ENCODE data around the gene MBD3.
"Not testable (repeated sequence)": the region's sequence is repeated elsewhere in the genome, so short reads cannot be mapped to it uniquely, and the experiment has no call there.

Gene MBD3

DNA sequence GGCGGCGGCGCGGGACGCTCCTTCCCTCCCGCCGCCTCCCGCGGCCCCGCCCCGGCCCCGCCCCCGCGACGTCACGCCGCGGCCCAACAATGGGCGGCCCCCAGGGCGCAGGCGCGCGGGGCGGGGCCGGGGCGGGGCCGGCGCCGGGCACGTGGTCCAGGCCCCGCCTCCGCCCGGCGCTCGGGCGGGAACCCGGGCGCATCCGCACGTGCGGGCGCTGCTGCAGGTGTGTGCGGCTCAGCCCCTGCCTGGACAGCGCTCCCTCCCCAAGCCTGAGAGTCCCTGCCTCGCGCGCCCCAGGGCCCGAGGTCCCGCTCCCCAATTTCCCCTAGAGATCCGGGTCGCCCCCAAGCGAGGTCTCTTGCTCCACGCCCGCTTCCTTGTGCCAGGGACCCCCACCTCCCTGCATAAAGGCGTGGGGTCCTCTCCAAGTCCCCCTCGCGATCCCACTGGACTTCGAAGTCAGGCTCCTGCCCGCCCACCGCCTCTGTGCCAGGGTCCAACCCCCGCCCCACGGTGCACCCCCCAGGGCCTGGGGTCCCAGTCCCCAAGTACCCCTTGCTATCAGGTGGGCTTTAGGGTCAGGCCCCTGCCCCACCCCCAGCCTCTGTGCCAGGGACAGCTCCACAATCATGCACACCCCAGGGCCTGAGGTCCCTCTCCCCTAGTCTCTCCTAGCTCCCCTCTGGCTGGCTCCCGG is 24.2 kb downstream of the MBD3 start, which contains the start of gene MEX3D:
Gene MEX3D (minus strand): TSS at position 6 of the 700 bp plus-strand sequence. CDS start 267 bp downstream, outside the sequence.
- DNase-seq: peak; percentile 8 to 32

DNA sequence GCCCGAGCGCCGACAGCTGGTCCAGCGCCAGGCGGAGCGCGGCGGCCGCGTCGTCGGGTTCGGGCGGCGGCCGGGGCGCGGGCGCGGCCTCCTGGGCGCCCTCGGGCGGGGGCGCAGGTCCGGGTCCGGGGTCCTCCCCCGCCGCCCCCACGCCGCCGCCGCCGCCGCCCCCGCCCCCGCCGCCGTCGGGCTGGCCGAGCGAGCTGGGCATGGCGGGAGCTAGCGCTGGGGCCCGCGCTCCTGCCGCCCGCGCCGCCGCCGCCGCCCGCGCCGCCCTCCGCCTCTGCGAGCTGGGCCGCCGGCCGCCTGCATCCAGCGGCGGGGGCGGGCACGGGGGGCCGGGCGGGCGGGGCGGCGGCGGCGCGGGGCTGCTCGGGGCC is 24.8 kb downstream of the MBD3 start:
- DNase-seq: no peak

DNA sequence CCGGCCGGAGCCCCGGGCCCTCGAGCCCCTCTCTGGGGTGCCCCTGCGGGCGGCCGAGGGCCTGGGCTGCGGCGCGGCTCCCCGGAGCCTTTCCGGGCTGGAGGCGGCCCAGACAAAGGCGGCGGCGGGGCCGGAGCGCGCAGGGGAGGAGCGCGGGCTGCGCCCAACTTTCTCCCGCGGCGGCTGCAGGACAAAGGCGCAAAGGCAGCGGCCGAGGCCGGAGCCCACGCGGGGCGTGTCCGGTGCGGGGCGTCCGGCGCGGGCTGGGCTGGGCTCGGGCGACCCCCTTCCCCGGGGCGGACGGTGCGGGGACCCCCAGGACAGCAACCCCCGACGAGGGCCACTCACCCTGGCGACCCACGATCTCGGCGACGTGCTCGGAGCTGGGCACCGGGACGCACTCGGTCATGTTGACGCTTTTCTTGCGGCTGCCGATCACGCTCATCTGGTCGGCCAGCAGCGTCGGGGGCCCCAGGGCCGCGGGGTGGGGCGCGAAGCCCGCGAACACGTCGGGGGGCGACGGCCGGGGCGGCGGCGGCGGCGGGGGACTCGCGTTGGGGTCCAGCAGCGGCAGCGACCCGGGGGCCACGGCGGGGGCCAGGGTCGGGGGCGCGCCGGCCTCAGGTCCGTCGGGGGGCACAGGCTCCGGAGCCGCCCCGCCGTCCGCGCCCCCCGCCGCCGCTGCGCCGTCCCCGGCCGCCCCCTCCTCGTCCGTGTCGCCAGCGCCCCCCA is 25.4 kb downstream of the MBD3 start:
- DNase-seq: no peak

DNA sequence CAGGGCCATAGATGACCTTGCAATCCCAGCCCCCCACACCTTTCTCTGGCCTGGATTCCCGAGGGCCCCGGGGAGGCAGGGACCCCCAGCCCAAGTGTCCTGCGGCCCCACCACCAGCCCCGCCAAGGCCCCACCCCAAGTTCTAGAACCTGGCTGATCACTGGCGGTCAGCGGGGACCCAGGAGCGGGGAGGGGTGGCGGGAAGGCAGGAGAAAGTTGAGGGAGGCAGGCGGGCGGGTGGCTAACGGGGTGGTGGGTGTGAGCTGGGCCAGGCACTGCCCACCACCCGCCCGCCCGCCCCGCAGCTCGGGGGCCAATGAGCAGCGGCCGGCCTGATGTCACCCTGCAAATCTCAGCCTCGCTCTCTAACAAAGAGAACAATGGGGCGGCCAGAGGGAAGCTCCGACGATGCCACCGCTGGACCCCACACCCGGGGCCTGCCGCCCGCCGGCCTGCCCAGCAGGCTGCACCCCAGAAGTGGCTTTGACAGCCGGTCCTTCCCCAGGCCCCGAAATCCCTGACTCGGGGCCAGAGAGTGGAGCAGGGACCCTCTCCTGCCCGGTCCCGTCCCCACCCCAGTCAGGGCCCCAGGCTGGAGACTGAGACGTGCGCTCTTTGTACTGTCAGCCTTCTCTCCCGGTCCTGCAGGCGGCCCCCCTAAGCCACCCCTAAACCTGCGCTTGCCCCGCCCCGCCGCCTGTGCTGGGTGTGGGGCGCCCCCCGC is 26.1 kb downstream of the MBD3 start:
- DNase-seq: no peak

DNA sequence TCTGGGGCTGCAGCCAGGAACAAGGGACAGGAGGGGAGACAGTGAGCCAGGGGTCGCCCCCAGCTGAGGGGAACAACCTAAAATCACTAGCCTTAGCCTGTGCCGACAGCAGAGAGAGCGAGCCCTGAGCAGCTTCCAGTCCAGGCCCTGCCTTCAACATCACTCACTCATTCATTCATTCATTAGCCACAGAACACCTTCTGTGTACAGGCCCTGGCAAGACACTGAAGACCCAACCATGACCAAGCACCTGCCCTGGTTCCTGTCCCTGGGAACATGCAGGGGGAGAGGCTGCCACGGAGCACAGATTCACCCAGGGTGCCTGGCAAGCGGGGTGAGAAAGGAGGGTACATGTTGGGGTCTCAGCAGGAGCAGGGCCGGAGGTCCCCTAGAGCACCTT is 29.4 kb downstream of the MBD3 start:
- no peak for DNase-seq

DNA sequence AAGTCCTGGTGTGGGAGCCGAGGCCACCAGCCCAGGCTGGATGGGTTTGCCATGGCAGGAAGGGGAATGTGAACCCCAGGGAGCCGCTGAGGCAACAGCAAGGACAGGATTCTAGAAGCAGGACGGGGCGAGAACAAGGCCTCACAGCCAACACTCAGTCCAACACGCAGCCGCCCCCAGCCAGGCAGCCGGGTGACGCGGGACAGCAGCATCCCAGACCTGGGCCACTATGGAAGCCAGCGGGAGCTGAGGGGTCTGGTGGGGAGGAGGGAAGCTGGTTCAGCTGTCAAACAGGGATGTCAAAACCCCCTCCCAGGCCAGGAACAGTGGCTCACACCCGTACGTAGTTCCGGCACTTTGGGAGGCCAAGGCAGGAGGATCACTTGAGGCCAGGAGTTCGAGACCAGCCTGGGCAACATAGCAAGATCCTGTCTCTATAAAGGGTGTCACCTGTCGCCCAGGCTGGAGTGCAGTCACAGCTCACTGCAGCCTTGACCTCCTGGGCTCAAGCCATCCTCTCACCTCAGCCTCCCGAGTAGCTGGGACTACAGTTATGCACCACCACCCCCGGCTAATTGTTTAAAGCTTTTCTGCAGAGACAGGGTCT is 31.3 kb downstream of the MBD3 start:
- no peak for DNase-seq

DNA sequence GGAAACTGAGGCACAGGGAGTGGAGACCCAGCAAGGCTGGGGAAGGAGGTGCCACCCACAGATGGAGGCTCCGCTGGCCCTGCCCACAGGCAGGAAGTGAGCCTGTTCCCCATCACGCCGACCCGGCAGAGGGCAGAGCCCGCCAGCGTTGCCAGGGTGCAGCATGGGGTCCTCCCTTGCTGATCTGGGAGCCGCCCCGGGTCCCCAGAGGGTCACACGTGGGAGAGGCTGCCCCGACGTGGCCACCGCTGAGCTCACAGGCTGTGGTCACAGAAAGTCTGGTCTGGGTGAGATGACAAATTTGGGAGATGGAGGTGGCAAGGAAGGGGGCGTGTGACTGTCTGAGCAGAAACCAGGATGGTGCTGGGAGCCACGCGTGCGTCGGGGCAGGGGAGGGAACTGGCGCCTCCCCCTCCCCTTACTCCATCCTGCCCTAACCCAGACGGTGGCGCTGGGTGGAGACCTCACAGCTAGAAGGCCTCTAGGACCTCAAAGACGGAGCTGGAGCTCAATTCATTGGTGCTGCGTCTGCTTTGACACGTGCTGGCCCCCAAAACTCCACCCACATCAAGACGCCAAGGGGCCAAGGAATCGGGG is 32.3 kb downstream of the MBD3 start:
- no peak for DNase-seq

DNA sequence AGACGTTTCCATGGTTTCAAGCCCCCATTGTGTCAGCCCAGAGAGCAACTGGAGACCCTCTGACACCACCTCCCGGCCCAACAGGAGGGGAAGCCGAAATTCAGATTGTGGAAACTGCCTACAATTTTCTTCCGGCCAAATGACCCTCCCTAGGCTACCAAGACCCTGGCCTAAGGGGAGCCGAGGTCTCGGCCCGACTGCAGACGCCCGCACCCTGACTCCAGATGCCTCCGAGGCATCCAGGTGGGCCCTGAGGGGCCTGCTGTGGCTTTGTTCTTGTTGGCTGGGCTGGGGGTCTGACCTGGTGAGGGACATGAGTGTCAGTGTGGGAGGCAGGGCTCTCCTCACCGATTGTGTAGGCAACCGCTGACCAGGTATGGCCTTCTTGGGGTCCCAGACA is 34.1 kb downstream of the MBD3 start:
- DNase-seq: no peak

DNA sequence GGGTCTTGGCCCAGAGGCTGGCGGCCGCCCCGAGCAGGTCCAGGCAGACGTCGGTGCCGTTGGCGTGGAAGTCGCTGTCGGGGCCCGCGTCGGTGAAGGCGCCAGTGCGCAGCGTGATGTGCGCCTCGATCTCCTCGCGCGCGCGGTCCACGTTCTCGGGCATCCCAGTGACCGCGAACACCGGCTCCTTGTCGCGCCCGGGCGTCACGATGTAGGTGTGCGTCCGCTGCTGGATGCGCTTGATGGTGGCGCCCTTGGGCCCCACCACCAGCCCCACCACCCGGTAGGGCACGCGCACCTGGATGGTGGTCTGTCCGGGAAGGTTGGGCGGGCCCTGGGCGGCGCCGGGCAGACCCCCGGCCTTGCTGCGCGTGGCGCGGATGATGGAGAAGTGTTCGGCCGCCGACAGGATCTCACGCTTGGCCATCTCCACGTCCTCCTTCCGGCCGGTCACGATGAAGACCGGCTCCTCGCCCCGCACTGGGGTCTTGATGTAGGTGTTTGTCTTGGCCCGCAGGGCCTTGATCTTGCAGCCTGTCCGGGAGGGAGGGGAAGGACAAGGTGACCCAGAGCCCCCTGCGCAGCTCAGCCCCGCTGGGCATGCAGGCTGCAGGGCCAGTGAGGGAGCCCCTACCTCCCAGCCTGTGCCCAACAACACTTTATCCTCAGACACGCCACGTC is 36.1 kb downstream of the MBD3 start:
- DNase-seq: no peak

DNA sequence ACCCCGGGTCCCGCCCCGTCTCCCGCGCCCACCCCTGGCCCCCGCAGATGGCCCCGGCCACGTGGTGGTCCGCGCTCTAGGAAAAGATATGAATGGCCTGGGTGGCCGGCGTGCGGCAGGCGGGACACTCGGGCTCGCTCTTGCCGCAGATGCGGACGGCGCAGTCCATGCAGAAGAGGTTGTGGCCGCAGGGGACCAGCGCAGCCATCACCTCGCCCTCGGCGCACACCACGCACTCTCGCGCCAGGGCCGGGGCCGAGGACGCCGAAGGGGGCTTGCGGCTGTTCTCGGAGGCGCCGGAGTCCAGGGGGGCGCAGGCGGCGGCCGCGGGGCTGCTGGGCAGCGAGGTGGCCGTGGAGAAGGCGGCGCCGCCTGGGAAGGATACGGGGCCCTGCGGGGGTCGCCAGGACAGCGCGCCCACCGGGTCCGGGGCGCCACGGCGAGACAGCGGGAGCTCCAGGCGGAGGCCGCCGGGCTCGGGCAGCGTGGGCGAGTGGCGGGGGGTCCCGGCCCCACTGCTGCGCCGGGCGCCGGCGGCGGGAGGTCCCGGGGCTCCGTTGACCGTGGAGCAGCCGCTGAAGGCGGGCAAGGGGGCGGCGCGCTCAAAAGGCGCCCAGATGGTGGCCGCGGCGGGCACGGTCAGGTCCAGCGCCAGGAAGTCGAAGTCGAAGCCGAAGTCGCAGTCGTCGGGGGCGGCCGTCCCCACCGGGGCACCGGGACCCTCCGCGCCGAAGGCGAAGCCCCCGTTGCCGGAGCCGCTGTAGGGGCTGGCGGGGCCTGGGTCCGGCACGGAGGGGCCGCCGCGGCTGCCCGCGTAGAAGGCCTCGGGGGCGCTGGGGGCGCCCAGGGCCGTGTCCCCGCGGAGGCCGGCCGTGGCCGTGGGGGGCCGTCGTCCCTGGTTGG is 36.9 kb downstream of the MBD3 start:
- no peak for DNase-seq

DNA sequence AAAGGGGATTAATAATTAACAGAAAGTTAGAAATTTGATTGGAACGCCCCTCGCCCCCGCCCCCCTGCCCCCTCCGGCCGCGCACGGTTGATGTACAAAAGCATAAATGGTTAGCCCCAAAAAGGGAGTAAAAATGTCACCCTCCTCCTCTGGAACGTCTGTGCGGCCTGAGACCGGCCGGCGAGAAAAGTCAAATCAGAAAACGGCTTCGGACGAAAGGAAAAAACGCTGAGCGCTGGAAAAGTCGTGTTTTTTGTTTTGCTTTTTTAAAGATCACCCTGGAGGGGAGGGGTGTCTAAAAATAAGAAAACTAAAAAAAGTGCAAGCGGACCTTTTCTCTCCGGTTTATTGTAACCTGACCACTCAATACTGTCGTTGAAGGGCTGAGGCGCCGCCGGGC is 37.7 kb downstream of the MBD3 start:
- DNase-seq: no peak

DNA sequence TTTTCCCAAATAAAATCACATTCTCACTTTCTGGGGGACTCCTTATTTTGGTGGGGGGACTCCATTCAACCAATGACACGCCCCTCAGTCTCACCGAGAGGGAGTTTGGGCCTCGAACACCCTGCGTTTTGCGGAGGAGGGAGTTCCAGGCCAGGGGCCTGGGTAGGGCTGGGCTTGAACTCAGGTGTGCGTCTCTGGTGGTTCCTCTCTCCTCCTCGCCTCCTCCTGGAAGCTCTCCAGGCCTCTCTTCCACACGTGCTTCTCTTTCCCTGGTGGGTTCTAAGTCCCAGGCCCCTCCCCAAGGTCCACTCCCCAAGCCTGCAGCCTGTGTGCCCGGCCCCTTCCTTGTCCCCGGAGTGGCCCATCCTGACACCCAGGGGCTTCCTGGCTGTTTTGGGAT is 39.2 kb downstream of the MBD3 start:
- DNase-seq: no peak

DNA sequence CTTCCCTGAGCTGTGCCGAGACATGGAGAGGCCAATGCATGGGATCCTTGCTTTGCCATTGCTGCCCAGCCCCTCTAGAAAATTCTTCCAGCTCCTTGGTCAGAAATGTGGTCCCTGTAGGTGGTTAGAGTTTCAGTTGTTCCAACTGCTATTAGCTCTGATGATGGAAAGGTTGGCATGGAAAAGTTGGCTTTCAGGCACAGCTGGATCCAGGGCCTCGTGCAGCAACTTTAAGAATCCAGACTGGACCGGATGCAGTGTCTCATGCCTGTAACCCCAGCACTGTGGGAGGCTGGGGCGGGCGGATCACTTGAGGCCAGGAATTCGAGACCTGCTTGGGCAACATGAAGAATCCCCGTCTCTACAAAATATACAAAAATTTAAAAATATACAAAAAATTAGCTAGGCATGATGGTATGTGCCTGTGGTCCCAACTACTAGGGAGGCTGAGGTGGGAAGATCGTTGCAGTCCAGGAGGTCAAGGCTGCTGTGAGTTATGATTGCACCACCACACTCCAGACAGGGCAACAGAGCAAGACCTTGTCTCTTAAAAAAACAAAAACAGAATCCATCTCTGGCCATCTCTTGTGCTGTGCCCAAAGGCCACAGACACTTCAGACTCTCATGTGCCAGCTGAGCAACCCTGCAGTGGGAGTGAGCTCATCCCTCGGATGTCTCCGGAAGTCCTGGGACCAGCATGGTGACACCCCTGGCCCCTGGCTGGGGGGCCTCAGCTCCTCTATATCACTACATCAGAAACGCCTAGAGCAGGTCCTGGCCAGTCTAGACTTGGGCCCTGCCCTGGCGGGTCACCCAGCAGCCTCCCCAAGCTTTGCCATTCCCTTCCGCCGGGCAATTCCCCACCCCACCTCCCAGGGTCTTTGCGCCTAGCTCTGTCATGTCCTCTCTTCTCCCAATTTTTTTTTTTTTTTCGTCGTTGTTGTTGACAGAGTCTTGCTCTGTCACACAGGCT is 41.3 kb downstream of the MBD3 start:
- DNase-seq: no peak

DNA sequence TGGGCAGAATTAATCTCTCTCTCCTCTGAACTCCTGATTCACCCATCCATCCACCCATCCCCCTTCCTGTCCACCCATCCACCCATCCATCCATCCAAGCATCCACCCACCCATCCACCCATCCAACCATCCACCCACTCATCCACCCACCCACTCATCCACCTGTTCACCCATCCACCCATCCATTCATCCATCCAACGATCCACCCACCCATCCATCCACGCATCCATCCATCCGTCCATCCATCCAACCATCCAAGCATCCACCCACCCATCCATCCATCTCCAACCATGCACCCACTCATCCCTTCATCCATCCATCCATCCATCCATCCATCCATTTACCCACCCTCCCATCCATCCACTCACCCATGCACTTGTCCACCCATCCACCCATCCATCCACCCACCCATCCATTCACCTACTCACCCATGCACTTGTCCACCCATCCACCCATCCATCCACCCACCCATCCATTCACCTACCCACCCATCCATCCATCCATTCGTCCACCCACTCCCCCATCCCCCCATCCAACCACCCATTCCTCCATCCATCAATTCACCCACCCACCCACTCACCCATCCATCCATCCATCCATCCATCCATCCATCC is 43.2 kb downstream of the MBD3 start:
- DNase-seq: no peak

DNA sequence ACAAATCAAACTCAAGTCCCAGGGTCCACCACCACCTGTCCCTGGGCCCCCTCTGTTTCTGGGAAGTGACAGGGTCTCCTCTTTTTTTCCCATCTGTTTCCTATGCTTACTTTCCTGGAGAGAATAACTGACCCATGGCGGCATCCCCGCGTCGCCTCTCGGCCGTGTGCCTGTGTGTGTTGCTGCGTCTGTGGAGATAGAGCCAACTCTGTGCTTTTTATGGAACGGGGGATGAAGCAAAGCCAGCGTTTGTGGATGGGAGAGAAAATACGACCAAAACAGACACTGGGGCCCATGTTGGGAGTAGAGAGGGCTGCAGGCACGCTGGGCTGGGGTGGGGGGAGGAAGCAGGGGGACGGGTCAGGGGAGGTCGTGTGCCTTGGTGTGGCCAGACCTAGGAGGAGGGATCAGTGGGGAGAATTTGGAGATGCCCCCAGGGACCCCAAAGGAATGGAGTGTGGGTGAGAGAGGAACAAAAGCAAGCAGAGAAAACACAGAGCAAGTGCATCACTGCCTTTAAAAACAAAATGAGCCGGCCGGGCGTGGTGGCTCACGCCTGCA is 52.2 kb downstream of the MBD3 start:
- DNase-seq: no peak

DNA sequence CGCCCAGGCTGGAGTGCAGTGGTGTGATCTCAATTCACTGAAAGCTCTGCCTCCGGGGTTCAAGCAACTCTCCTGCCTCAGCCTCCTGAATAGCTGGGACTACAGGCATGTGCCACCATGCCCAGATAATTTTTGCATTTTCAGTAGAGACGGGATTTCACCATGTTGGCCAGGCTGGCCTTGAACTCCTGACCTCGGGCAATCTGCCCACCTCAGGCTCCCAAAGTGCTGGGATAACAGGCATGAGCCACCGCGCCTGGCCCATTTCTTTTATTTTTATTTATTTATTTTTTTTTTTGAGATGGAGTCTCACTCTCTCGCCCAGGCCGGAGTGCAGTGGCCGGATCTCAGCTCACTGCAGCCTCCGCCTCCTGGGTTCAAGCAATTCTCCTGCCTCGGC is 52.9 kb downstream of the MBD3 start:
- DNase-seq: not testable (repeated sequence)

DNA sequence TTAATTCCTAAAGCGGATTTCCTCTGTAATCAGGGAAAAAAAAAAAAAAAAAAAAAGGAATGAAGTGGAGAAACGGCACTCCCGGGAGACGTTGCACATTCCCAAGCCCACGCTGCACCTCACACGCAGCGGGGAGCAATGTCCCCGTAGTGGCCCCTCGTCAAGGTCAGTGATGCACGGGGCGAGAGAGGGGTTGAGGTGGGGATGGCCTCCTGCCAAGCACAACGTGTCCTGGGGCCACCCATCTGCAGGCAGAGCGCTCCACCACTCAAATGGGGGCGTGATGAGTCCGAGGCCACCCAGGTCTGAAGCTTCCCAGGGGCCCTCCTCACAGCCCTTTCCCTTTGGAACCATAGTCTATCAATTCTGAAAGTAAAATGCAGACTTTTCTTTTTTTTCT is 53.7 kb downstream of the MBD3 start:
- DNase-seq: no peak

DNA sequence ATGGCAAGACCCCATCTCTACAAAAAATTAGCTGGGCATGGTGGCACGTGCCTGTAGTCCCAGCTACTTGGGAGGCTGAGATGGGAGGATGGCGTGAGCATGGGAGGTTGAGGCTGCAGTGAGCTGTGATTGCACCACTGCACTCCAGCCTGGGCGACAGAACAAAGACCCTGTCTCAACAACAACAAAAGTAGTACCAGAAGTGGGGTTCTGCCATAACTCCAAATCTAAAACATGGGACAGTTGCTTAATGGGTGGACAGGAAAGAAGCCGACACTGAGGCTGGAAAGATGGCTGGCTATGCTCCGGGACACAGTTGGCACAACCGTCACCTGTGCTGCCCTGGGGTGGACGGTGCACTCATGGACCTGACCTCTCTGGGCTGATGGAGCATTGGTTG is 57.0 kb downstream of the MBD3 start:
- DNase-seq: not testable (repeated sequence)

DNA sequence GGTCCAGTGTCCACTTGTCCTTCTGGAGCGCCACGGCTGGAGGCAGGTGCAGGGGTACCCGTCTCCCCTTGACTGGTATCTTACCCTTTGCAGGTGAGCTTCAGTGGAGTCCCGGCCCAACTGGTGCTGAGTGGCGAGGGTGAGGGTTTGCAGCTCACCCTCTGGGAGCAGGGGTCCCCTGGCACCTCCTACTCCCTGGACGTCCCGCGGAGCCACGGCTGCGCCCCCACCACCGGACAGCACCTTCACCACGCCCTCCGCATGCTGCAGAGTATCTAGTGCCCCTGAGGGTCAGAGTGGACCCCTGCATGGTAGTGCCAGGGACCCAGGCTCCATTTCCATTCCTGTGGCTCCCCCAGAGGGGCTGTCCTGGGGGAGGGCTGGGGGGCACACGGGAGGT is 57.7 kb downstream of the MBD3 start:
- DNase-seq: no peak
